ENCODE results near the gene C2CD3. TPM values are rescaled to one million over a fixed set of nuclear protein-coding genes. Genes with fewer than 3 reads are reported as not detected.

C2CD3 gene
- total RNA-seq, 1 experiment from 2014 or later = 22.0 TPM

GRCh38 chr11:74185695-74186094 is 14.9 kb upstream of the C2CD3 start:
- H4K5ac ChIP-seq (ENCODE audit: insufficient read length, low read depth, low read length) = no peak overlapping the region

More at GRCh38 chr11:74185695-74186094, 14.9 kb upstream of the C2CD3 start:
- Histone ChIP-seq H3K4ac (ENCODE audit: low read depth, low read length) (no peak overlapping the region), H2BK20ac (ENCODE audit: low read depth, low read length, poor library complexity, severe bottlenecking) (no peak overlapping the region), H2AFZ (ENCODE audit: low read length) (no peak overlapping the region), H4K91ac (ENCODE audit: insufficient read length, low read depth, low read length) (no peak overlapping the region), H3K4me2 (ENCODE audit: insufficient read depth, insufficient read length, low read length) (no peak overlapping the region), H3K18ac (ENCODE audit: insufficient read length, low read depth, low read length) (no peak overlapping the region), H3K79me2 (ENCODE audit: insufficient read depth, low read length) (no peaks in the 10 kb centered on the region), H4K20me1 (ENCODE audit: control insufficient read depth, insufficient read depth, insufficient read length) (no peaks in the 10 kb centered on the region), H3K9me3 (ENCODE audit: control insufficient read depth, low read depth, low read length) (peaks cover 3% of the 10 kb centered on the region), H3T11ph (ENCODE audit: low read length) (no peak overlapping the region), H3K4me1 (ENCODE audit: insufficient read depth, low read length) (no peaks in the 10 kb centered on the region), H3K56ac (ENCODE audit: insufficient read length, low read depth, low read length) (no peak overlapping the region), H3K23ac (ENCODE audit: insufficient read length, low read depth, low read length) (no peak overlapping the region), H2BK15ac (ENCODE audit: low read depth, low read length) (no peak overlapping the region), H3K79me1 (ENCODE audit: insufficient read depth, low read depth, low read length, poor library complexity, severe bottlenecking) (no peaks in the 10 kb centered on the region), H2BK120ac (ENCODE audit: low read depth, low read length, poor library complexity, severe bottlenecking) (no peak overlapping the region), H2BK5ac (ENCODE audit: insufficient read length, low read length) (no peak overlapping the region), H4K8ac (replicated peaks; ENCODE audit: insufficient read length, low read depth, low read length) (no peak overlapping the region), H3K14ac (ENCODE audit: insufficient read depth, low read length) (no peak overlapping the region), H3K9ac (ENCODE audit: extremely low read depth, insufficient read length, low read length) (no peak overlapping the region), H2AK5ac (ENCODE audit: insufficient read length, low read length) (no peak overlapping the region), H2BK12ac (ENCODE audit: insufficient read length, low read depth, low read length) (no peak overlapping the region), H3K27ac (ENCODE audit: insufficient read length, low read depth, low read length) (no peak overlapping the region), H3K23me2 (ENCODE audit: insufficient read length, low read depth, low read length, poor library complexity, severe bottlenecking) (no peaks in the 10 kb centered on the region), H3K27me3 (ENCODE audit: insufficient read depth, low read length) (no peaks in the 10 kb centered on the region)
- no peaks in the 10 kb centered on the region for H3K27me3 Mint-ChIP-seq (ENCODE audit: low read depth)
- no peaks in the 10 kb centered on the region for H3K4me1 Mint-ChIP-seq
- no peak for TF ChIP-seq CTCF (conservative IDR thresholded peaks at IDR 0.05)
- peaks cover 11 to 19% (median 12%) of the 10 kb centered on the region in 3 experiments for H3K36me3 Mint-ChIP-seq (ENCODE audit: insufficient read depth in 1 of 3, low read depth in 3 of 3)
- DNase-seq = no peak
- WGBS (ENCODE audit: extremely low coverage, insufficient read length, low lambda C conversion rate) = no CpG with 5 or more reads among the region's 2 CpGs
- H3K9me3 Mint-ChIP-seq = peaks cover 4 to 7% of the 10 kb centered on the region in 2 experiments
- H3K27ac Mint-ChIP-seq = no peak overlapping the region
- H3K4me3 Mint-ChIP-seq = no peak overlapping the region

All from H9 (cell line).